HG03354 (cell line): ENCODE data around the gene INPP5A.

ENCODE experiments used
- ATAC-seq: cut with Tn5 transposase; IDR thresholded peaks from one replicate; pipeline ENCODE4 v1.9.1; 2021; ENCODE audit warnings: mild to moderate bottlenecking; ENCODE audit not compliant: unreplicated experiment, poor library complexity, severe bottlenecking

The INPP5A gene

GRCh38 chr10:132777441-132777840 lies 239.9 kb downstream of the INPP5A start:
- no peak for ATAC-seq

DNA sequence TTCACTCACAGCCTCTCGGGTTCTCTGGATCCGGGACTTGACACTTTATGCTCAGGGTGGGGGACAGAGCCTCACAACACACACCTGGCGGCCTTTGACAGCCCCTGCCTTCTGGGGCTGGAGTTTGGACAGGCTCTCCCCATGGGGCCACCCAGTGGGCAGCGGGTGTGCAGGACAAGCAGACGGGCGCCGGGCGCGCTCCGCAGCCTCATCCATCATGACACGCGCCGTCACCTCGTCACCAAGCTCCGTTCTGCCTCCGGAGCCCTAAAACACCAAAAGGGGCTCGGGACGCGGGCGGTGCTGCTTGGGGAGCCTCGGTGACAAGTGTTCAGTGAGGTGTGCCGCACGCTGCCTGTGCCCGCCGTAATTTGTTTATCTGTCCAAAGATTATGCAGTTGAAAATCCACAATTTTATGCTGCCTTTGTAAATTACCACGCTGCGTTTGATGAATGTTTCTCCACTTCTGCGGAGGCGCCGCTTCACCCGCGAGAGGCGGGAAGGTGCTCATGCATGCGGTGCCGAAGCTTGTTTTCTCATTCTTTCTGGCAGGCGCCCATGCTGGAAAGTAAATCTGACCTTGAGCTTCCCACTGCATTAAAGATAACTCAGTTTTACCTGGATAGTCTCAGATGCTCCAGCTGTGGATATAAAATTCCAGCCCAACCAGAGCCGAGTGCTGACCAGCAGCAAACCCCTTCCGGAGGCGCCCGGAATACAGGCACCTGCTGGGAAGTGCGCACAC lies 242.1 kb downstream of the INPP5A start:
- ATAC-seq = no peak

DNA sequence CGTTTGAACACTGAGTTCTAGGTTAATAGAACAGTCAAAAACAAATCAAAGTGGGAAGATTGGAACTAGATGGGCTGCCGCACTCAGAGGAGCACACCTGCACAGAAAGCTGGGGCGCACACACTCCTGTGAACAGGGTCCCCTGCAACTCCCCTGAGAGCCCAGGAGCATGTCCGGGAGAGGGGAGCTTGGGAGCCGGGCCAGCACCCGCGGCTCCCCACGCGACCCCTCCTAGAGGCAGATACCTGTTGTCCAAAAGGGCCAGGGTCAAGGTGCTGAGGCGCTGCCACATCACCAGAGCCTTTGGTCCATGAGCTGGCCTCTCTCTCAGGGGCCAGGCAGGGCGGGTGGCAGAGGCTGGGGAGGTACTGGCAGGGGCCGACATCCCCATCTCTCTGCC lies 242.8 kb downstream of the INPP5A start:
- no peak for ATAC-seq

- no peak for ATAC-seq
These were observed 244.0 kb downstream of the INPP5A start for GRCh38 chr10:132781556-132781955.

- ATAC-seq = no peak
These were observed 245.8 kb downstream of the INPP5A start for GRCh38 chr10:132783165-132783939.

- ATAC-seq = no peak
These were observed 246.6 kb downstream of the INPP5A start for GRCh38 chr10:132783940-132784865.

DNA sequence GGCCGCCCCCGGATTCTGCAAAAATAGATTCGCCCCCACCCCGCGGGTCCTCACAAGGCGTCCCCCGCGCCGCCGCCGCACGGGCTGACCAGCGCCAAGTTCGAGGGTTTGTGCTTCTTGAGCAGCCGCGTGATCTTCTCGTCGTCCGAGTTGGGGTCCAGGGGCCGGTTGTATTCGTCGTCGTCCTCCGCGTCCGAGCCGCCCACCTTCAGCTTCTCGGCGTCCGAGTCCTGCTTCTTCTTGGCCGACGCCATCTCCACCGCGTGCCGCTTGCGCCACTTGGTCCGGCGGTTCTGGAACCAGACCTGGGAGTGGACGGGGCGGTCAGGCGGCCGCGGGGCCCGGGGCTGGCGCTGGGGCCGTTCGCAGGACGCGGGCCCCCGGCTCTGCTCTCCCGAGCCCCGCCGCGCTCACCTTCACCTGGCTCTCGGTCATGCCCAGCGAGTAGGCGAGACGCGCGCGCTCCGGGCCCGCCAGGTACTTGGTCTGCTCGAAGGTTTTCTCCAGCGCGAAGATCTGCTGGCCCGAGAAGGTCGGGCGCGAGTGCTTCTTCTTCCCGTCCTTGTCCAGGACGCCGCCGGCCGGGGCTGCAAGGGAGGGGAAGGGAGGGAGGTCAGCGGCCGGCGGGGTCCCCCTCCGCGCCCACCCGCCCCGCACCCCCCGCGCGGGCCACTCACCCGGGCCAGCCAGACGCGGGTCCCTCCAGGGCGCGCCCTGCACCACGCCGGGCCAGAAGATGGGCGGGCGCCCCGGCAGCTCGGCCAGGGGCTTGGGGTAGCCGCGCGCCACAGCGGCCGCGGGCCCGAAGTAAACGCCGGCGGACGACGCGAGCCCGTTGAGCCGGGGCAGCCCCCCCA lies 247.5 kb downstream of the INPP5A start:
- no peak for ATAC-seq

DNA sequence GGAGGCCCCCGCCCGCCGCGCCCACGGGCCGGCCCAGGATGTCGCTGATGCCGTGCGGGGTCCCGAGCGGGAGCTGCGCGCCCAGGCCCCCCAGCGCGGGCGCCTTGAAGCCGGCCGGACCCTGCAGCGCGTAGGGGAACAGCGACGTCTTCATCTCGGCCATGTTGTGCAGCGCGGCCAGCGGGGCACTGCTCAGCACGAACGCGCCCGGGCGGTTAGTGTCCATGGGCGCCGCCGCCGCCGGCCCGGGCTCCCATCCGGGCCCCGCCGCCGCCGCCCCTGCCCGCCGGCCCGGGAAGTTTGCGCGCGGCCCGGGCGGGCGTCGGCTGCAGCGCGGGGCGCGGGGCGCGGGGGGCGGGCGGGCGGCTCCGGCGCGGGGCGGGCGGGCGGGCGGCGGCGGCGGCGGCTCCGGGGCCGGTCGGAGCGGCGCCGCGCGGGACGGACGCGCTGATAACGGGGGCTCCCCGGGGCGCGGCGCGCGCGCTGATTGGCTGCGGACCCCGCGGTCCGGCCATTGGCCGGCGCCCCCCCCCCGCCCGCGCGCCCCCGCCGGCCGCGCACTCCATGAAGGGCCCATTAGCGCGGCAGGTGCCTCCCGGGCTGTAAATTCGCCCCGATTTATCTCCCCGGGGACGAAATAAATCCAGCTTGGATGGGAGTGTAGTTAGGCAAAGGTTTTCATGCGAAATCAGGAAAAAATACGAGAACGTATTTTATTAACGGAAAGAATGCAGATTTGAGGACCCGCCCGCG lies 248.3 kb downstream of the INPP5A start, which contains the start of gene NKX6-2:
Gene NKX6-2 (minus strand): TSS at position 425 of the 753 bp plus-strand sequence. CDS start 199 bp downstream, at position 226.
- ATAC-seq = no peak

DNA sequence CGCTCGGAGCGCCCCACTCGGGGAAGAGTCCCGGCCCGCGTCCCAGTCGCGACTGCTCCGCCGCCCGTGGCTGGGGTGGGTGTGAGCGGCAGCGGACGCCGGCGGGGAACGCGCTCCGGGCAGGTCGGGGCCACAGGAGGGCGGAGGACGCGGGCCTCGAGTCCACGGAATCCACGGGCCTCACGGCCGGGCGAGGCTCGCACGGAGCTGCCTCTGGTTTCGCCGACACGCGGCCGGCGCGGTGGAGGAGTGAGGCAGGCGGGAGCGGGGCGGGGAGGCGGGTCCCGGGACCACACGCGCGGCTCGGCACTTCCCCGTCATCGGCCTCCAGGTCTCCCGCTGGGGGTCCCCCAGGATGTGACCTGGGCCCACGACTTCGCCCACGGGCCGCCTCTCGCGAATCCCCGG lies 248.9 kb downstream of the INPP5A start:
- no peak for ATAC-seq

GRCh38 chr10:132786884-132787494 lies 249.4 kb downstream of the INPP5A start:
- ATAC-seq = no peak

- ATAC-seq = no peak
These were observed 250.1 kb downstream of the INPP5A start for GRCh38 chr10:132787495-132788179.

DNA sequence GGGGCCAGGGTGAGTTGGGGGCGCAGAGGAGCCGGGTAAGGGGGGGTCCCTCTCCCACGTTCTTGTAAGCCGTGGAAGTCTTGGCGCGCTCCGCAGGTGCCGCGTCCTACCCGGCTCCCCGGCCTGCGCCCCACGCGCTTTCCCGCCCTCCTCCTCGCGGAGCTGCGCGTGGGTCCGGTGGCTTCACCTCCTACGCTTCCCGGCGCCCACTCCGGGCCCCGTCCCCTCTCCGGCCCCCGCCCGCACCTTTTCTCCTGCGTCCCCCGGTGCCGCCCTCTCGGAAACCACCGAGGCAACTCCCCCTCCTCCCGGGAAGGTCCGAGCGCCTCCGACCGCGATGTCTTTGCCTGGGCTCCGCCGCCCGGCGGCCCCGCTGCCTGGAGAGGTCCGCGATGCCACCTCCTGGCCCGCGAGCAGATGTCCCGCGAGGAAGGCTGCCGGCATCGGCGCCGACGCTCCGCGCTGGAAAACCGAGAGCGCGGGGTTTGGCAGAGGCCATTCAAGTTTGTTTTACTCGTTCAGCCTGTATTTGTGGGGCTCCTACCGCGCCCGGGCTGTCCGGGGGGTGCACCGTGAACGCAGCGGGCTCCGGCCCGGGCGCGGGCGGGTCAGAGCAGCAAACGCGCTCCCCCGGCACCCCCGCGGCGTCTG lies 250.7 kb downstream of the INPP5A start:
- no peak for ATAC-seq

GRCh38 chr10:132788831-132789219 lies 251.2 kb downstream of the INPP5A start:
- no peak for ATAC-seq

DNA sequence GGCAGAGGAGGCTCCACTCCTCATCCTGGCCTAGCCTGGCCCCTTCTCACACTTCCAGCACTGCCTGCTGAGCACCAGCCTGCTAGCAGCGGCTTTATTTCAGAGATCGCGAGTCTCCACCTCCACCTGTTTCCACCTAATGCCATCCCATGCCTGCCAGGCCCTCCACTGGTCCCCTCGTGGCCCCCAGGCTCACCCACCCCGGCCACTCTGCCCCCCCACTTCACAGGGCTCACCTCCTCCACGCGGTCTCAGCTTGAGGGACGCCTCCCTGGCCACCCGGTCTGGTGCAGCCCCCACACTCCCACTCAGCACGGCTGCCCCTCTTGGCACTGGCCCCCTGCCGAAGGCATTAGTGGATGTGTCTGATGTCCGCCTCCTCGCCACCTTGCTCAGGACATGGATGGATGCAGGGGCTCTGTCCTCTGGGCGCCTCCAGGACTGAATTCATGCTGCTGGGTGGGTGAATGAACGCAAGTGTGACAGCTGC lies 252.1 kb downstream of the INPP5A start:
- no peak for ATAC-seq

- no peak for ATAC-seq
These were observed 252.9 kb downstream of the INPP5A start for GRCh38 chr10:132790470-132790869.

DNA sequence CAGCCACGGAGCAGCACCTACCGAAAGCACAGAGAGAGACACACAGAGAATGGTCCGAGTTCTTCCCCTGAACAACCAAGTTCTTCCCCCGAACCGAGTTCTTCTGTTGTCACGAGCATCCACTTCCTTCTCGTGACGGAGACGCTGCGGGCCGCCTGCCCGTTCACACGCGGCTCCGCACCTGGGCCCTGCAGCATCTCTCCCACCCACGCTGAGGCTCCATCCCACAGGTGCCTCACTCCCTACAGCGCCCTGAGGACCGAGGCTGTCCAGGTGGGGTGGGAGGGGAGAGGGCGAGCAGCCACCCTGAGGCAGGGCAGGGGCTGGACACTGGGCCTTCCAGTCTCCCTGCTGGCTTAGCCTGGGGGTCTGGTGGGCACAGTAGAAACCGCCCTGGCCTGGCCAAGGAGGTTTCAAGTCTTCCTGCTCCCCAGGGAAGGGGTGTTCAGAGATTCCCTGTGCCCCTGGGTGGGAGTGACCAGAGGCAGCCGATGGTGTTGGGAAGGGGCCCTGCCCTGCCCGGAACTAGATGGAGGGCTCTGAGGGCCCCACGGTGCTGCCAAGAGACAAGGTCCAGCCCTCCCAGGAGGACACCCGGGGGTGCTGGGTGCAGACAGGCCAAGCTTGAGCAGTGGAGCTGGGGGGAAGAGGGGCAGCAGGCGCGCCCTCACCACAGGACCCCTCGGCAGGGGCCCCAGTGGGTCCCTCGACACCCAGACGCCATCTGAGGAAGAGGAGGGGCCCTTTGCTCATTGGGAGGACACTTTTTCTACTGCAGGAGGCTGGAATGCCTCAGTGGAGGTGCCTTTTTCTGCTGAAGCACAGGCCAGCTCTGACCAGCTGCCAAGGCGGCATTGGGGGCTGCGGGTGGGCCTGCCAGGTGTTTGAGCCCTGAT lies 253.6 kb downstream of the INPP5A start:
- no peak for ATAC-seq
